Uterus (tissue), 4 donors: ENCODE results near the gene FNBP1. TPM values are rescaled to one million over a fixed set of nuclear protein-coding genes. Genes with fewer than 3 reads are reported as not detected.
"Not testable (repeated sequence)": the region's sequence is repeated elsewhere in the genome, so short reads cannot be mapped to it uniquely, and the experiment has no call there.

Experiments used
- DNase-seq, 2 donors: peaks; one replicate each; pipeline ENCODE4 v3.0.0-alpha.2; 2019 to 2020
- H3K27ac ChIP-seq, 2 donors: fragments of 200-600 bp; sonication (generic); 1 replicate in 1 of 2; 2 replicates in 1 of 2; pipeline ENCODE4 v1.5.1; 2016 to 2018
- H3K27me3 ChIP-seq, 2 donors: fragments of 200-600 bp; sonication (generic); one replicate each; pipeline ENCODE4 v1.5.1; 2018 to 2019; ENCODE audit warnings: control low read depth in 1 of 2
- H3K36me3 ChIP-seq, 2 donors: fragments of 200-600 bp; sonication (generic); one replicate each; pipeline ENCODE4 v1.5.1; 2019; ENCODE audit warnings: control low read depth in 1 of 2
- H3K4me1 ChIP-seq, 2 donors: fragments of 200-600 bp; sonication (generic); one replicate each; pipeline ENCODE4 v1.5.1; 2018 to 2019; ENCODE audit warnings: control low read depth in 1 of 2
- H3K4me3 ChIP-seq, 2 donors: fragments of 200-600 bp; sonication (generic); 1 replicate in 1 of 2; 2 replicates in 1 of 2; pipeline ENCODE4 v1.5.1; 2018 to 2019; ENCODE audit warnings: mild to moderate bottlenecking in 1 of 2
- H3K9me3 ChIP-seq, 2 donors: fragments of 200-600 bp; sonication (generic); one replicate each; pipeline ENCODE4 v1.5.1; 2019; ENCODE audit warnings: control low read depth in 1 of 2
- CTCF ChIP-seq, 4 experiments: fragments of 200-600 bp in 2 of 4; fragments of 450-650 bp in 2 of 4; sonication (generic) in 2 of 4; IDR thresholded peaks; one replicate each; pipeline ENCODE4 v1.5.1; 2016 to 2019; ENCODE audit warnings: antibody characterized with exemption in 4 of 4, mild to moderate bottlenecking in 2 of 4, moderate library complexity in 1 of 4
- POLR2A ChIP-seq, 2 donors: fragments of 450-650 bp; IDR thresholded peaks; one replicate each; pipeline ENCODE4 v1.6.1; 2016; ENCODE audit warnings: antibody characterized with exemption in 2 of 2, mild to moderate bottlenecking in 1 of 2, moderate library complexity in 1 of 2
- intact Hi-C: fragments of 100-400 bp; cut with DNase I; formaldehyde crosslinking; loops from one replicate; pipeline ENCODE4 v1.15.1; 2023; ENCODE audit warnings: low total_unique reads
- total RNA-seq, 4 donors: library from RNA; depleted of rRNA in 3 of 4; stranded (reverse); fragments of >200 nt in 3 of 4; gene quantifications; one replicate each; pipeline versions ENCODE4 v1.1.0 to v1.2.4, GENCODE V29; 2014 to 2023
- donor health status: DM: yes; HTN: yes; CAD: no.

FNBP1 gene
- total RNA-seq, 4 donors from 2014 or later: 18.5 to 102 (median 77.2) TPM

- TF ChIP-seq POLR2A (IDR thresholded peaks at IDR 0.05): no peak
- no peak for TF ChIP-seq CTCF (IDR thresholded peaks at IDR 0.05)
- Histone ChIP-seq H3K36me3 (no peaks in the 10 kb centered on the region), H3K9me3 (no peaks in the 10 kb centered on the region), H3K27me3 (no peaks in the 10 kb centered on the region), H3K27ac (peak overlapping the region; percentile 68 to 71), H3K4me3 (no peak overlapping the region), H3K4me1 (peaks cover 11 to 13% of the 10 kb centered on the region in 2 donors)
- intact Hi-C loops: no loop called here
- DNase-seq: peak; percentile 27 to 41
Measured at GRCh38 chr9:130023144-130023787, 19.7 kb downstream of the FNBP1 start.

GRCh38 chr9:130022566-130023143 lies 20.3 kb downstream of the FNBP1 start:
- DNase-seq: no peak
- TF ChIP-seq POLR2A (IDR thresholded peaks at IDR 0.05) (no peak), CTCF (IDR thresholded peaks at IDR 0.05) (no peak)
- H3K36me3 ChIP-seq: no peaks in the 10 kb centered on the region
- H3K27ac ChIP-seq: peak overlapping the region; percentile 68 to 71
- H3K4me1 ChIP-seq: peaks cover 11 to 13% of the 10 kb centered on the region in 2 donors
- H3K9me3 ChIP-seq: no peaks in the 10 kb centered on the region
- H3K4me3 ChIP-seq: no peak overlapping the region
- intact Hi-C loops: no loop called here
- H3K27me3 ChIP-seq: no peaks in the 10 kb centered on the region

- H3K4me3 ChIP-seq, H3K27me3 ChIP-seq, H3K36me3 ChIP-seq, H3K27ac ChIP-seq, DNase-seq, intact Hi-C loops, H3K9me3 ChIP-seq: not testable (repeated sequence)
- peaks cover 11 to 13% of the 10 kb centered on the region in 2 donors for H3K4me1 ChIP-seq
Measured at GRCh38 chr9:130021842-130022241, 21.1 kb downstream of the FNBP1 start.

- H3K4me3 ChIP-seq: no peak overlapping the region
- H3K4me1 ChIP-seq: peaks cover 11 to 13% of the 10 kb centered on the region in 2 donors
- H3K36me3 ChIP-seq: no peaks in the 10 kb centered on the region
- no peaks in the 10 kb centered on the region for H3K27me3 ChIP-seq
- H3K27ac ChIP-seq: peak overlapping the region; percentile 3 to 63
- H3K9me3 ChIP-seq: no peaks in the 10 kb centered on the region
- DNase-seq: no peak
- intact Hi-C loops: no loop called here
- TF ChIP-seq CTCF (IDR thresholded peaks at IDR 0.05) (no peak), POLR2A (IDR thresholded peaks at IDR 0.05) (no peak)
Measured at GRCh38 chr9:130021123-130021522, 21.9 kb downstream of the FNBP1 start.

- intact Hi-C loops: no loop called here
- Histone ChIP-seq H3K9me3 (no peaks in the 10 kb centered on the region), H3K36me3 (no peaks in the 10 kb centered on the region), H3K27me3 (no peaks in the 10 kb centered on the region), H3K27ac (peak overlapping the region; percentile 46 to 63), H3K4me1 (peaks cover 11 to 13% of the 10 kb centered on the region in 2 donors), H3K4me3 (no peak overlapping the region)
- DNase-seq: no peak
- TF ChIP-seq CTCF (IDR thresholded peaks at IDR 0.05) (no peak), POLR2A (IDR thresholded peaks at IDR 0.05) (no peak)
Measured at GRCh38 chr9:130020618-130021017, 22.4 kb downstream of the FNBP1 start.
